Measurements from ENCODE around the gene TXNRD1.

- TF ChIP-seq CTCF (IDR thresholded peaks at IDR 0.05) (no peak), POLR2A (IDR thresholded peaks at IDR 0.05) (no peak), POLR2AphosphoS5 (IDR thresholded peaks at IDR 0.05) (no peak)
Observed at GRCh38 chr12:104263580-104264358, 48.2 kb downstream of the TXNRD1 start.
